ENCODE measurements around the gene SH2D6.

SH2D6 gene

GRCh38 chr2:85387754-85388153, 30.8 kb upstream of the SH2D6 start:
- Histone ChIP-seq H3K27ac (no peak overlapping the region), H3K4me3 (ENCODE audit: low read depth, low read length) (no peak overlapping the region), H3K36me3 (replicated peaks) (peaks cover 18% of the 10 kb centered on the region), H3K27me3 (replicated peaks) (no peaks in the 10 kb centered on the region)
- in situ Hi-C loops (cut with HindIII; ENCODE audit: low pct_ligation_motif_present, low sequenced_read_pairs): no loop called here
- TF ChIP-seq CTCF (IDR thresholded peaks at IDR 0.05; ENCODE audit: low read depth, low read length, missing control alignments): no peak
- DNase-seq: no peak

DNA sequence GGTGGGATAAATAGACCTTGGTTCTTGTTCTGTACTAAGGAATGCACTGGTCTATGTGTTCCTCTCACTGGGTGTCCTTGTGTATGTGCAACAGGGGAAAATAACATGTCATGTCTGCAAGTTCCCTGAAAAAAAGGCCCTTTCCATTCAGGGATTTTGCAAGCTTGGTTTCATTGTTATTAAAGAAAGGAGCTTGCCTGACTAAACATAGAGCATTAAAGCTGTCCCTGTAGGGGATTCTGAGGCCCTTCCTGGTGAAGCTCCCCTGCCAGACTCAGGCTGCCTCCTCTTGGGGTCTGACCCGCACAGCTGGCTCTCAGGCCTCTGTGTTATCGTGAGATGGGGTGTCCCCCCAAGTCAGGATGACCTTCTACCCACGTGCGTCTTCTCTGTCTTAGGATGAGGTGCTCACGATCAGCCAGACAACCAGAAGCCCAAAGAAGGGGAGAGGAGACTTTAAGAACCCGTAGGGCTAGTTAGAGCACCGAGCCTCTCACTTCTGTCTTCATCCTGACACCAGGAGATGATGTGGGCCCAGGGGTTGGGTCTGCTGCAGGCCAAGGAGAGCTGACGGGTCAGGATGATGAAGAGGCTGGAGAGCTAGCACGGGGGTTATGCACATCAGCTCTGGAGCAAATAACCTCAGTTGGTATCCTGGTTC, 29.5 kb upstream of the SH2D6 start:
- TF ChIP-seq CTCF (IDR thresholded peaks at IDR 0.05; ENCODE audit: low read depth, low read length, missing control alignments): no peak
- in situ Hi-C loops (cut with HindIII; ENCODE audit: low pct_ligation_motif_present, low sequenced_read_pairs): no loop called here

DNA sequence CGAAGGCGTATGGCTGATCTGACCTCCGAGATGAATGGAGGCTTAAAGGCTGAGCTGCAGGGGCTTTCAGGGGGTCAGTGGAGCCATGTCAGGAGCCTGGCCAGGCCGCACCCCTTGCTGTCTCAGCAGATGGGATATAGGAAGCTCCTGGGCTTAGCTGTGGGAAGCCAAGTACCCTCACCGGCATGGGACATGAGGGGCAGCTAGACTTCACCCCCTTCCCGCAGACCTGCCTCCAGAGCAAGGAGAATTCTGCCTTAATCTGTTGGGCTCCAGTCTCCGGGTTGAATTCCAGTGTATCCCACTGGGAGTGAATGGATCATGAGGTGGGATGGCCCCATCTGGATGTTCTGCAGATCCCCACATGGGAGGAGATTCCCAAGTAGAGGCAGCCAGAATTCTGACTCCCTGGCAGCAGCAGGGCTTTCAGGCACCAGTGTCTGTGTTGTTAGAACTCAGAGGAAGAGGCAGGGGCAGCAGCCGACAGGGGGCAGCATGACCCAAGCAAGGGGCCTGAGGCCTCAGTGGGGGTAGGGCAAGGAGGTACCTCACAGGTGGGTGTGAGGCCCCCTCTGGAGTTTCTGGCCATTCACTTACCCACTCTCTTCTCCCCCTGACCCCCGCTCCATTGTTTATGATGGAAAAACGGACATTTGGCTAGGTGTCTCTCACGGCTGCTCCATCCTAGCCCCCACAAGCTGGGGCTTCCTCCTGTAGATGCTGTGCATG, 27.4 kb upstream of the SH2D6 start:
- Histone ChIP-seq H3K4me3 (ENCODE audit: low read depth, low read length) (no peak overlapping the region), H3K36me3 (replicated peaks) (peaks cover 14% of the 10 kb centered on the region), H3K27ac (no peak overlapping the region), H3K27me3 (replicated peaks) (no peaks in the 10 kb centered on the region)
- in situ Hi-C loops (cut with HindIII; ENCODE audit: low pct_ligation_motif_present, low sequenced_read_pairs): no loop called here
- DNase-seq: no peak
- TF ChIP-seq CTCF (IDR thresholded peaks at IDR 0.05; ENCODE audit: low read depth, low read length, missing control alignments): peak; percentile 91

More for the DNA sequence above, 29.5 kb upstream of the SH2D6 start:
- Histone ChIP-seq H3K27me3 (replicated peaks) (no peaks in the 10 kb centered on the region), H3K4me3 (ENCODE audit: low read depth, low read length) (no peak overlapping the region), H3K27ac (no peak overlapping the region), H3K36me3 (replicated peaks) (peaks cover 18% of the 10 kb centered on the region)
- no peak for DNase-seq

GRCh38 chr2:85393836-85394235, 24.7 kb upstream of the SH2D6 start:
- no peak overlapping the region for H3K4me3 ChIP-seq (ENCODE audit: low read depth, low read length)
- H3K27me3 ChIP-seq (replicated peaks): no peaks in the 10 kb centered on the region
- TF ChIP-seq CTCF (IDR thresholded peaks at IDR 0.05; ENCODE audit: low read depth, low read length, missing control alignments): no peak
- DNase-seq: no peak
- in situ Hi-C loops (cut with HindIII; ENCODE audit: low pct_ligation_motif_present, low sequenced_read_pairs): no loop called here
- H3K27ac ChIP-seq: no peak overlapping the region
- H3K36me3 ChIP-seq (replicated peaks): peaks cover 11% of the 10 kb centered on the region

- in situ Hi-C loops (cut with HindIII; ENCODE audit: low pct_ligation_motif_present, low sequenced_read_pairs): no loop called here
- Histone ChIP-seq H3K36me3 (replicated peaks) (peaks cover 9% of the 10 kb centered on the region), H3K27me3 (replicated peaks) (no peaks in the 10 kb centered on the region), H3K4me3 (ENCODE audit: low read depth, low read length) (no peak overlapping the region), H3K27ac (no peak overlapping the region)
- no peak for DNase-seq
- TF ChIP-seq CTCF (IDR thresholded peaks at IDR 0.05; ENCODE audit: low read depth, low read length, missing control alignments): no peak
Measured at GRCh38 chr2:85394261-85394681, 24.2 kb upstream of the SH2D6 start.
